ELF-1 (cell line): Measurements from ENCODE around the gene RRP1B.
"Not testable (repeated sequence)": the region's sequence is repeated elsewhere in the genome, so short reads cannot be mapped to it uniquely, and the experiment has no call there.

Experiments used
- DNase-seq: peaks from one replicate; pipeline ENCODE4 v3.0.0-alpha.2; 2016; ENCODE audit warnings: low read depth, low spot score

RRP1B gene

GRCh38 chr21:43639470-43640353 lies 19.6 kb upstream of the RRP1B start:
- no peak for DNase-seq

- DNase-seq: no peak
Measured at GRCh38 chr21:43640400-43640799, 19.0 kb upstream of the RRP1B start.

GRCh38 chr21:43643193-43643592 lies 16.2 kb upstream of the RRP1B start:
- DNase-seq: no peak

- DNase-seq: no peak
Measured at GRCh38 chr21:43644071-43644470, 15.3 kb upstream of the RRP1B start.

- no peak for DNase-seq
Measured at GRCh38 chr21:43644609-43645008, 14.8 kb upstream of the RRP1B start.

GRCh38 chr21:43645136-43645891 lies 14.0 kb upstream of the RRP1B start:
- DNase-seq: peak; percentile 83

GRCh38 chr21:43645976-43646375 lies 13.4 kb upstream of the RRP1B start:
- no peak for DNase-seq

GRCh38 chr21:43646550-43647260 lies 12.7 kb upstream of the RRP1B start:
- peak; percentile 94 for DNase-seq

GRCh38 chr21:43648171-43648570 lies 11.2 kb upstream of the RRP1B start:
- DNase-seq: no peak

GRCh38 chr21:43651926-43652325 lies 7.4 kb upstream of the RRP1B start:
- DNase-seq: not testable (repeated sequence)

GRCh38 chr21:43652616-43653015 lies 6.7 kb upstream of the RRP1B start:
- no peak for DNase-seq

GRCh38 chr21:43653626-43654025 lies 5.7 kb upstream of the RRP1B start:
- no peak for DNase-seq

- DNase-seq: no peak
Measured at GRCh38 chr21:43654806-43655489, 4.4 kb upstream of the RRP1B start.

GRCh38 chr21:43657355-43658087 lies 1.8 kb upstream of the RRP1B start:
- no peak for DNase-seq

- no peak for DNase-seq
Measured at GRCh38 chr21:43658088-43658741, 1.1 kb upstream of the RRP1B start.

GRCh38 chr21:43658769-43659135 lies 608 bp upstream of the RRP1B start:
- DNase-seq: no peak

- DNase-seq: no peak
Measured at GRCh38 chr21:43662286-43662685, 2.9 kb downstream of the RRP1B start.

GRCh38 chr21:43663033-43663432 lies 3.7 kb downstream of the RRP1B start:
- DNase-seq: no peak

- no peak for DNase-seq
Measured at GRCh38 chr21:43664358-43664757, 5.0 kb downstream of the RRP1B start.

- DNase-seq: no peak
Measured at GRCh38 chr21:43665879-43666278, 6.5 kb downstream of the RRP1B start.
